Measurements from ENCODE around the gene PLPP2. TPM values are rescaled to one million over a fixed set of nuclear protein-coding genes. Genes with fewer than 3 reads are reported as not detected.
A peak's percentile ranks its signal among the peaks of the same experiment; 100 is the strongest.

PLPP2 gene
- total and polyA plus RNA-seq, 4 donors = 14.1 to 41.3 (median 35.0) TPM

- Histone ChIP-seq H3K27me3 (ENCODE audit: control insufficient read depth in 3 of 3, insufficient read depth in 3 of 3, low read length in 2 of 3) (peaks cover 0 to 40% (median 23%) of the 10 kb centered on the region in 3 donors), H3K36me3 (ENCODE audit: control insufficient read depth in 4 of 4, insufficient read depth in 4 of 4, low read length in 4 of 4) (no peaks in the 10 kb centered on the region), H3K9me3 (ENCODE audit: control insufficient read depth in 4 of 4, insufficient read depth in 3 of 4, low read length in 3 of 4) (no peaks in the 10 kb centered on the region), H3K4me1 (ENCODE audit: control insufficient read depth in 5 of 5, insufficient read depth in 5 of 5, low read length in 5 of 5) (peaks cover 0 to 19% (median 7%) of the 10 kb centered on the region in 5 donors), H3K27ac (ENCODE audit: low read depth in 1 of 2, low read length in 1 of 2) (peak overlapping the region in 1 of 2 donors; percentile 3), H3K4me3 (no peak overlapping the region), H3K9ac (ENCODE audit: insufficient read depth in 1 of 2, low read length in 2 of 2) (no peak overlapping the region)
- peak in 2 of 3 donors; percentile 23 to 38 for DNase-seq
- 11 to 12% methylated on average over 38 of the region's 38 CpGs for WGBS, 2 donors
- peak; percentile 51 for ATAC-seq (ENCODE audit: insufficient read depth, low FRiP score)
- TF ChIP-seq CTCF (IDR thresholded peaks at IDR 0.05; ENCODE audit: control extremely low read depth, extremely low read depth) = peak; percentile 13
Measured at GRCh38 chr19:294946-295686, 3.9 kb upstream of the PLPP2 start.

GRCh38 chr19:294341-294945, 3.2 kb upstream of the PLPP2 start:
- ATAC-seq (ENCODE audit: insufficient read depth, low FRiP score) (no peak), DNase-seq (peak in 1 of 3 donors; percentile 16)
- Histone ChIP-seq H3K27ac (ENCODE audit: low read depth in 1 of 2, low read length in 1 of 2) (no peak overlapping the region), H3K27me3 (ENCODE audit: control insufficient read depth in 3 of 3, insufficient read depth in 3 of 3, low read length in 2 of 3) (peaks cover 0 to 43% (median 25%) of the 10 kb centered on the region in 3 donors), H3K9me3 (ENCODE audit: control insufficient read depth in 4 of 4, insufficient read depth in 3 of 4, low read length in 3 of 4) (no peaks in the 10 kb centered on the region), H3K4me1 (ENCODE audit: control insufficient read depth in 5 of 5, insufficient read depth in 5 of 5, low read length in 5 of 5) (peaks cover 0 to 19% (median 7%) of the 10 kb centered on the region in 5 donors), H3K4me3 (no peak overlapping the region), H3K9ac (ENCODE audit: insufficient read depth in 1 of 2, low read length in 2 of 2) (no peak overlapping the region), H3K36me3 (ENCODE audit: control insufficient read depth in 4 of 4, insufficient read depth in 4 of 4, low read length in 4 of 4) (no peaks in the 10 kb centered on the region)
- WGBS, 2 donors = 10 to 12% methylated on average over 29 of the region's 29 CpGs
- no peak for TF ChIP-seq CTCF (IDR thresholded peaks at IDR 0.05; ENCODE audit: control extremely low read depth, extremely low read depth)

GRCh38 chr19:293436-294110, 2.4 kb upstream of the PLPP2 start:
- 75 to 77% methylated on average over 14 of the region's 14 CpGs for WGBS, 2 donors
- Histone ChIP-seq H3K4me1 (ENCODE audit: control insufficient read depth in 5 of 5, insufficient read depth in 5 of 5, low read length in 5 of 5) (peaks cover 0 to 19% (median 7%) of the 10 kb centered on the region in 5 donors), H3K27me3 (ENCODE audit: control insufficient read depth in 3 of 3, insufficient read depth in 3 of 3, low read length in 2 of 3) (peaks cover 0 to 43% (median 25%) of the 10 kb centered on the region in 3 donors), H3K4me3 (no peak overlapping the region), H3K27ac (ENCODE audit: low read depth in 1 of 2, low read length in 1 of 2) (no peak overlapping the region), H3K36me3 (ENCODE audit: control insufficient read depth in 4 of 4, insufficient read depth in 4 of 4, low read length in 4 of 4) (no peaks in the 10 kb centered on the region), H3K9me3 (ENCODE audit: control insufficient read depth in 4 of 4, insufficient read depth in 3 of 4, low read length in 3 of 4) (no peaks in the 10 kb centered on the region), H3K9ac (ENCODE audit: insufficient read depth in 1 of 2, low read length in 2 of 2) (no peak overlapping the region)
- no peak for TF ChIP-seq CTCF (IDR thresholded peaks at IDR 0.05; ENCODE audit: control extremely low read depth, extremely low read depth)
- no peak for ATAC-seq (ENCODE audit: insufficient read depth, low FRiP score)
- no peak for DNase-seq
